NCI-H128 (cell line): Measurements from ENCODE around the gene OR10A3.

ENCODE experiments used
- DNase-seq: peaks from one replicate; lab custom pipeline; 2025; ENCODE audit not compliant: unreplicated experiment; lab: John Stamatoyannopoulos, UW

The OR10A3 gene

GRCh38 chr11:7893796-7894195 is 47.7 kb downstream of the OR10A3 start:
- no peak for DNase-seq

GRCh38 chr11:7892840-7893254 is 48.7 kb downstream of the OR10A3 start:
- DNase-seq = no peak

GRCh38 chr11:7892059-7892699 is 49.3 kb downstream of the OR10A3 start:
- no peak for DNase-seq

- no peak for DNase-seq
These were observed 50.9 kb downstream of the OR10A3 start for GRCh38 chr11:7890417-7891172.

GRCh38 chr11:7889985-7890384 is 51.5 kb downstream of the OR10A3 start:
- DNase-seq = no peak
